CD4-positive, alpha-beta T cell treated with Interferon gamma for 1 hour (primary cell): Measurements from ENCODE around the gene TPRG1L.

Experiments
- DNase-seq: peaks from one replicate; pipeline ENCODE4 v3.0.0-alpha.2; 2020

TPRG1L gene

GRCh38 chr1:3649342-3650247 is 24.8 kb downstream of the TPRG1L start, which contains the start of gene WRAP73:
Gene WRAP73 (minus strand): TSS chr1:3650103. CDS start chr1:3649999, 104 bp downstream.
- peak; percentile 90 for DNase-seq

- DNase-seq: no peak
These were observed 25.6 kb downstream of the TPRG1L start for GRCh38 chr1:3650248-3651025.

GRCh38 chr1:3651026-3651929 is 26.5 kb downstream of the TPRG1L start:
- no peak for DNase-seq

GRCh38 chr1:3651930-3652547 is 27.2 kb downstream of the TPRG1L start, which contains the start of gene TP73:
Gene TP73 (plus strand): TSS chr1:3652516. CDS start chr1:3682366, 29,850 bp downstream.
- DNase-seq: no peak

- DNase-seq: no peak
These were observed 27.9 kb downstream of the TPRG1L start for GRCh38 chr1:3652548-3653285.

- no peak for DNase-seq
These were observed 28.4 kb downstream of the TPRG1L start for GRCh38 chr1:3653286-3653618.

- DNase-seq: no peak
These were observed 29.9 kb downstream of the TPRG1L start for GRCh38 chr1:3654549-3655281.

- DNase-seq: no peak
These were observed 31.8 kb downstream of the TPRG1L start for GRCh38 chr1:3656450-3657095.

GRCh38 chr1:3657096-3657475 is 32.3 kb downstream of the TPRG1L start:
- DNase-seq: no peak

GRCh38 chr1:3657578-3658230 is 32.9 kb downstream of the TPRG1L start:
- no peak for DNase-seq

GRCh38 chr1:3658231-3658615 is 33.4 kb downstream of the TPRG1L start:
- no peak for DNase-seq

GRCh38 chr1:3659093-3659492 is 34.3 kb downstream of the TPRG1L start:
- no peak for DNase-seq

- no peak for DNase-seq
These were observed 35.9 kb downstream of the TPRG1L start for GRCh38 chr1:3660704-3661103.

GRCh38 chr1:3661631-3662030 is 36.8 kb downstream of the TPRG1L start:
- DNase-seq: no peak

- DNase-seq: no peak
These were observed 37.4 kb downstream of the TPRG1L start for GRCh38 chr1:3662080-3662671.

- DNase-seq: no peak
These were observed 39.3 kb downstream of the TPRG1L start for GRCh38 chr1:3663999-3664699.

GRCh38 chr1:3664700-3665375 is 40.0 kb downstream of the TPRG1L start:
- no peak for DNase-seq

GRCh38 chr1:3668148-3668547 is 43.3 kb downstream of the TPRG1L start:
- no peak for DNase-seq
